Stimulated activated CD8-positive, alpha-beta memory T cell treated with anti-CD3 and anti-CD28 coated beads, Interleukin-4, amount 100 ng/mL, for 1 hour (primary cell): ENCODE results near the gene EXOC3.
"Not testable (repeated sequence)": the region's sequence is repeated elsewhere in the genome, so short reads cannot be mapped to it uniquely, and the experiment has no call there.

Source experiments
- DNase-seq, 2 donors: peaks; one replicate each; pipeline ENCODE4 v3.0.0-alpha.2; 2020; ENCODE audit warnings: low read depth in 2 of 2, low spot score in 1 of 2

EXOC3 gene

DNA sequence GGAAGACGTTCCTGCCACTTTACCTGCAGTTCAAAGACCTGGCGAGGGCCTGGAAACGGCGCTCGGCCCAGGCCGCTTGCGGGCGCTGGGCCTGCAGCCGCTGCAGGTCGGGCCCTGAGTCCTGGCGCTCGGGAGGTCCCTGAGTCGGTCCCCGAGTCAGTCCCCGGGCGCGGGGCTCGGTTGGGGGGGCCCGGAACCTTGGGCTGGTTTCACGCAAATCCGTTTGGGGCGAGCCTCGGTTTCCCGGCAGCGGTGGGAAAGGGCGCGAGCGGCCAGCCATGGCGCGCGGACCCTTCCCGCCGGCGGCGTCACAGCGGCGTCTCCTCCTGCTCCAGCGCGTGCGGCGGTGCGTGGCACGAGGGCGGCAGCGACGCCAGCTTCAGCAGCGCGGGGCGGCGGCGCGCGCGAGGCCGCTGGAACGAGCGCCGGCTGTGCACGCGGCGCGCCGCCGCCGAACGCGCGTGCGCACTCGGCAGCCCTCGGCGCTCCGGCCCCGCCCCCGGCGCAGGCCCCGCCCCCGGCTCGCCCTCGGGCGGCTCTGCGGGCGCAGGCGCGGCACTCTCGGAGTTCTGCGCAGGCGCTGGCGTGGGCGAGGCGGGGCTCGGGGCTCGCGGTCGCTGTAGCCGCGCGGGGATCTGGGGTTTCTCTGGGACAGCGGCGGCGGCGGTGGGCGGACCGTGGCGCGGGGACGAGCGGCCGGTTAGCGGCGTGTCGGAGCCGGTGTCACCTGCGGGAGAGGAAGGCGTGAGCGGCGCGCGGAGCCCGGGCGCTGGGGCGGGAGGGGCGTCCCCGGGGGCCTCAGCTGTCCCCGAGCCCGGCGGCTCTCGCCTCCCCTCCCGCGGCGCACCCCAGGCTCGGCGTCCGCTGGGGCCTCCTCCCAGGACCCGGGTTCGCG is 29.9 kb downstream of the EXOC3 start:
- peak; percentile 65 to 79 for DNase-seq

DNA sequence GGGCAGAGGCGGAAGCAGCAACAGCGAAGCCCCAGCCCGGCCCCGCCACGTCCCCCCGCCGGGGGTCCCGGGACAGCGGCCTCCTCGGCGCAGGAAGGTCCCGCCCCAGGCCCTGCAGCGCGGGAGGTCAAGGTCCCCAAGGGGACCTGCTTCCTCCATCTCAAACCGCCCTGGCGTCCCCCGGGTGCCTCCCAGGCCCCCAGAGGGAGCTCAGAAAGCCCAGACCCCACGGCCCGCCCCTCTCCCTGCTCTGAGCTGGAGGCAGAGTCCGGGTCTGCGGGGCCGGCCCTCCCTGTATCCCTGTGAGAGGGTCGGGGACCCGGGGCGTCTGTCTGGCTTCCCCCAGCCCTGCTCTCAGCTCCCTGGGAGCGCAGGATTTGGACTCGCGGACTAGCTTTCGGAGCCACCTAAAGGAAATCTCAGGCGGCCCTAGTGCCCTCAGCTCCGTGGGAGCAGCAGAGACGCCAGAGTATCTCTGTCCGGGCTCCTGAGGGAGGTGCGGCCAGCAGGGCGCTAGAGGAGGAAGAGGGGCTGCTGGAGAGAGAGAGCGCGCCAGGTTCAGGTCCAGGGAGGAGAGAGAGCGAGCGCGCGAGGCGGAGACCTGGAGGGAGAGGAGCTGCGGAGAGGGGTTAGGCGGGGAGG is 30.7 kb downstream of the EXOC3 start:
- DNase-seq = no peak

DNA sequence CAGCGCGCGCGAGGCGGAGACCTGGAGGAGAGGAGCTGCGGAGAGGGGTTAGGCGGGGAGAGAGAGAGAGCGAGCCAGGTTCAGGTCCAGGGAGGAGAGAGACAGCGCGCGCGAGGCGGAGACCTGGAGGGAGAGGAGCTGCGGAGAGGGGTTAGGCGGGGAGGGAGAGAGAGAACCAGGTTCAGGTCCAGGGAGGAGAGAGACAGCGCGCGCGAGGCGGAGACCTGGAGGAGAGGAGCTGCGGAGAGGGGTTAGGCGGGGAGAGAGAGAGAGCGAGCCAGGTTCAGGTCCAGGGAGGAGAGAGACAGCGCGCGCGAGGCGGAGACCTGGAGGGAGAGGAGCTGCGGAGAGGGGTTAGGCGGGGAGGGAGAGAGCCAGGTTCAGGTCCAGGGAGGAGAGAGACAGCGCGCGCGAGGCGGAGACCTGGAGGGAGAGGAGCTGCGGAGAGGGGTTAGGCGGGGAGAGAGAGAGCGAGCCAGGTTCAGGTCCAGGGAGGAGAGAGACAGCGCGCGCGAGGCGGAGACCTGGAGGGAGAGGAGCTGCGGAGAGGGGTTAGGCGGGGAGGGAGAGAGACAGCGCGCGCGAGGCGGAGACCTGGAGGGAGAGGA is 31.4 kb downstream of the EXOC3 start:
- not testable (repeated sequence) for DNase-seq

DNA sequence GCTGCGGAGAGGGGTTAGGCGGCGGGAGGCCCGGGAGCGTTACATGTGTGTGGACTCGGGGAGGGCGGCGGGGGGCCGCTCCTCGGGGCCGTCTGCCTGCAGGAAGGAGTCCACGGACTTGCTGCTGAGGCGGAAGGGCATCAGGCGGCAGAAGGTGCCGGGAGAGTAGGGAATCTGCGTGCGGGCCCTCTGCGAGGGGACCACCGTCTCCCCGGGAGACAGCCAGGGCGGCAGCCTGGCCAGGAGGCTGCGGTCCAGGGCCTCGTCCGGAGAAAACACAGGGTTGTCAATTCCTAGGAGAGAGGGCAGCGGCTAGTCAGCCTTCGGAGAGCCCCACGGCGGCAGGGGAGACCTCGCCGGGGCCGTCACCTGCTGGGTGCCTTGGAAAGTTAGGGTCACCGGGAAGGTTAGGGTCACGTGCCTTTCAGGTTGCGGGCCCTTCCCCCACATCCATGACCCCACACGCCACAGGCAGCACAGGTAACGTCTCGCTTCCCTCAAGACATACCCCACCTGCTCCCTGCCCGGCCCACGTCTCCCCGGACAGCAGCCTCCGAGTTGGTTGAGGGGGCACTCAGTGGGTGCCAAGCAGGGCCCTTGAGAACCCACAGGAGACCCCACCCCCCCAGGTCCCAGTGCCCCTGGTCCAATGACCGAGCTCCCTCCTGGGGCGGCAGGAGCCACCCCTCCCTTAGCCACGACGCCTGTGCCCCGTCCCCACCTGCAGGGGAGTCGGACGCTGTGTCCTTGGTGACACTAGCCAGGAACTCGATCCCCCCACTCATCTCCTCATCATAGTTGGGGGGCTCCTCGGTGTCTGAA is 32.1 kb downstream of the EXOC3 start:
- no peak for DNase-seq

DNA sequence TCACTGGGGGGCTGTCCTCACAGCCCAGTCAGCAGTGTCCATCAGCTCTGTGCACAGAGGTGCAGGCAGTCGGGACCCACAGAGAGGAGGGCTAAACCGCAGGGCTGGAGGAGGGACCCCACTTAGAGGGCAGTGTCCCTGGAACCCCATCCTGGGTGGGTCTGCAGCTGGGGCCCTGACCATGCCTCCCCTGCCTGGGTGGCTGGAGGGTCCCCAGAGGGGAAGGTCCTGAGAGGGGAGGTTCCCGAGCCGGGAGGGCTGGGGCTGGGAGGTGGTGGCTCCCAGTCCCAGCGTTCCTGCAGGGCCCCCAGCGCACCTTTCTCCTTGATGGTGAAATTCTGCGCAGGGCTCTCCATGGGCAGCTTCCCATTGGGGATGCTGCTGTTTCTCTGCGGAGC is 32.7 kb downstream of the EXOC3 start:
- DNase-seq = no peak

DNA sequence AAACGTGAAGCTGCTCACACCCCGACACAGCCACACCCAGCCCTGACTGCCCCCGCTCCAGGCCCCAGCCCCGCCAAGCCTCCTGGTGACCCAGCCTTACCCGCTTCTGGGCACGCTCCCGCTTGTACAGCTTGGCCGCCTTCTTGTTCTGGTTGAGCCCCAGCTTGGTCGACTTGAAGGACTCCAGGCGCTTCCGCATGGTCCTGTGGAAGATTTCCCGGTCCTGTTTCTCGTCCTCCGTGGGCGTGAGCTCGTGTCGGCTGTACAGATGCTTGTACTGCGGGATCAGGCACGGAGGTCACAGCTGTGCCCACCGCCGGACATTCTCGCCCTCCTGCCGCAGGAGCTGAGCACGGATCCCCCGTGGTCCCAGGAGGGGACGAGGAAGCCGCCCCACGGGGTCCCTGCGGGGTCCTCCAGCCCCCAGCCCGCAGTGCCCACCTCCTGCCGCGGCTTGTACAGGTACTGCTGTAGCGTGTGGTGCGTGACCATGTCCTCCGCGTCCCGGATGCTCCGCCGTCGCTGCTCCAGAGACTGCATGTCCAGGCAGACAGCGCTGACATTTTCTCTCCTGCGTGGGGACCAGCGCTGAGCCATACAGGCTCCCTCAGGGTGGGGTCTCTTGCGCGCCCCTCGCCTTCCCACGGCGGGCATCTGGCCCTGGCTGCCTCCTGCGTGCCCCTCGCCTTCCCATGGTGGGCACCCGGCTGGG is 33.3 kb downstream of the EXOC3 start:
- no peak for DNase-seq

DNA sequence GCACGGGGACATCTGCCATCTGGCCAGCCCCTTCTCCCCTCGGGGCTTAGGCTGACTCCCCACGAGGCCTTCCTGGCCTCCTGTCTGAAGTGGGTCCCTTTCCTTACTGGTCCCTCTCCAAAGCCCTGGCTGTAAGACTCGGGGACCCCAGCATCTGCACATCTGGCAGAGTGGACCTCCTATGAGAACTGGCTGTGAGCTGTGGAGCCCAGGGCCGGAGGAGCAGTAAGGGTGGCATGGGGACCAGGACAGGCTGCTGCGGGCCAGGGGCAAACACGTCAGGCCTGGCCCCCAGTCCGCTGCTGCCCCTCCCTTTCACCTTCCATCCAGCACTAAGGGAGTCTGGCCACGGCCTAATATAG is 33.8 kb downstream of the EXOC3 start:
- DNase-seq = no peak

DNA sequence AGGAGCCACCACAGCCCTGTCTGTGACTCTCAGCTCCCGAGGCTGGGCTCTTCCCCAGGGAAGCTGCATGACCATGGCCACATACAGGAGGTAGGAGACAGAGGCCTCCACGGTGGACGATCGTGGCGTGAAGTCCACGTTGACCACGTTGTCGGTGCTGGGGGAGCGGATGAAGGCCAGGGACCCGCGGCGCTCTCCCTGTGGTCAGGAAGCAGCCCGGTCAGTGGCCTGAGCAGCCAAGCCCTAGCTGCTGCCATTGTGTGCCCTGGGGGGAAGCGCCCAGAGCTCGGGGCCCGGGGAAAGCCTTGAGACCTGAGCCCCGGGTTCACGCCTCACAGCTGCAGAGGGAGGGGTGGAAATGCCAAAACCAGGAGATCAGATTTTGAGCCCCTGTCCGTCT is 34.3 kb downstream of the EXOC3 start:
- DNase-seq = no peak

DNA sequence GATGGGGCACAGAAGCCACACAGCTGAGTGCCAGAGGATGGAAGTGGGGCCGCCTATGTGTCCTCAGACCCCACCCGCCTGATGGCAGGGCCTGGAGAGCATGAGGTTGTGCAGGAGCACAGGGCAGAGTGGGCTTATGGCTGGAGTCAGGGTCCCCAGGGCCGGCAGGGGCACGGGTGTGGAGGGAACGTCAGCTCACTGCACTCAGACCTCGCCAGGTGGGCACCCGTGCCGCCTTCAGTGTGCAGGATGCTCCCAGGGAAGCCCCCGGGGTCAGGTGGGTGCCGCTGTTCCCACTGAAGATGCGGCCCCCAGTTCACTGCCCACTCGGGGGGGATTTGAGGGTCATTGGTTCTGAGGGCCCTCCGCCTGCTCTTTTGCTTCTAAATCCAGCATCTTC is 34.9 kb downstream of the EXOC3 start:
- no peak for DNase-seq

DNA sequence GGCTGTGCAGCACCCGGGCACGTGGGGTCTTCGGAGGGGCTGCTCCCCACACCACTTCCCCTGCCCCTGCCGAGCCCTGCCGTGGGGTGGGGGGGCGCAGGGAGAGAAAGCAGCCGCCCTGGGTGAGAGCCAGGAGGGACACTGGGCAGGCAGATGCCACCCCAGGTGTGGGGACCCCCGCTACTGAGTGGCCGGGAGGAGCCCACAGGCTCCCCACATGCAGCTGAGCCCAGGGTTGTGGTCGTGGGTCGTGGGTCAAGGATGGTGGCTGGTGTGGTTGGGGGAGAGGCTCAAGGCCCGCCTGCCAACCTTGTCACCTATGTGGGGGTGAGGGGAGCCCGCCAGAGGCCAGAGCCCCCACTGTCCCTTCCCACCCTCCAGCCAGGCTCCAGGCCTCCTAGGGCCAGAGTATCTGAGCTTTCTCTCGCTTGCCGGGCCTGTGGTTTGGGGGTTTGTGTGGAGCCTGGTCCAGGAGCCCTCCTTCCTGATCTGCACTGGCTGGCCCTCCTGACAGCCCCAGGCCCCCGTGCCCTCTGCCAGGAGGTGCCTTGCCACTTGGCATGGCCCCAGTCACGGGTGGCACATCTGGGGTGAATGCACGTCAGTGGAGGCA is 35.5 kb downstream of the EXOC3 start:
- DNase-seq = no peak

DNA sequence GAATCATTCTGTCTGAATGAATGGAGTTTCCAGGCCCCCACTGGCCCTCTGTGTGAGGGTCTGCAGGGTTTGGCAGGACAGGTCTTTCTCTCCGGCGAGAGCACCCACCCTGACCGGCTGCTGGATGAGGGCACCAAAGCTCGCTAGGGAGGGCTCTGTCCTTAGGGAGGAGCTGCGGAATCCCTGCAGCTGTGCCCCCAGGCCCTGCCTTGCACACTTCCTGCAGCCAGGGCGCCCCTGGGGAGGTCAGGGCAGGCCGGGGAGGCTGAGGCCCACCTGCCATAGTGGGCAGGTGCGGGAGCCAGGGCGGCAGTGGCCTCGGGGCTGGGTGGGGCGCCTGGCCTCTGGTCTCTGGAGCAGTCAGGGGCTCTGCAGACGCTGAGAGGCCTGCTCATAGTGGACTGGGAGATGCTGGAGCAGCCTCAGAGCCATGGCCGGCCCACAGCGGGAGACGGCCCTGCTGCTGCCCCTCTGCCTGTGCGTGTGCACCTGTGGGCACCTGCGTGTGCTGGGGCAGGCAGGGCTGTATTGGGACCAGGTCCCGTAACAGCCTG is 36.1 kb downstream of the EXOC3 start:
- no peak for DNase-seq

DNA sequence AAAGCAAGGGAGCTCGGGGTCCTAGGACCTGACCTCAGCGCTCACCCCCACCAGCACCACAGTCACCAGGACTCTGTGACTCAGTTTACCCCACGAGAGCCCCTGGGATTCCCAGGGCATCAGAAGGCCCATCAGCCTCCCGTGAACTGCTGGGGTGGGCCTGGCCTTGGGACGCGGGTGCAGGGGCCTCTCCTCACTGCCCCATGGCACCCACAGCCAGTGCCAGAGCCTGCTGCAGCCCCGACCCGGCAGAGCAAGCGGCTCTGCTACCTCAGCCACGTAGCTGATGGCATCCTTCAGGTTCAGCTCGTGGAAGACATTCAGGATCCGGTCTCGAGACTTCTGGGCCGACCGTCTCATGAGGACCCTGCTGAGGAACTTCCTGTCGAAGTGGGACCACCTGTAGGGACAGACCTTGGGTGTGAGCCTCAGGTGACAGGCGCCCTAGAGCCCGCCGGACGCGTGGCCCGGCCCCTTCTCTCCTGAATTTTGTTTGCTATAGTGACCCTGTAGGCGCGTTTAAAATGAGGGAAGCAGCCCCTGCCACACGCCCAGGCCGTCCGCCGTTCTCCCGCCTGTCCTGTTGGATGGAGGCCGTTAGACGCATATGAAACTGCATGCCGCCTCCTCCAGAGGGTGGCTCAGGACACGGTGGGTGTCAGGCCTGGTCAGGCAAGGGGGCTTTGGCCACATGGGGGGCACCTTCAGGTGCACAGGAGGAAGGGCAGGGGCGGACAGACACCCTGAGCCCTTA is 36.8 kb downstream of the EXOC3 start:
- DNase-seq = no peak

DNA sequence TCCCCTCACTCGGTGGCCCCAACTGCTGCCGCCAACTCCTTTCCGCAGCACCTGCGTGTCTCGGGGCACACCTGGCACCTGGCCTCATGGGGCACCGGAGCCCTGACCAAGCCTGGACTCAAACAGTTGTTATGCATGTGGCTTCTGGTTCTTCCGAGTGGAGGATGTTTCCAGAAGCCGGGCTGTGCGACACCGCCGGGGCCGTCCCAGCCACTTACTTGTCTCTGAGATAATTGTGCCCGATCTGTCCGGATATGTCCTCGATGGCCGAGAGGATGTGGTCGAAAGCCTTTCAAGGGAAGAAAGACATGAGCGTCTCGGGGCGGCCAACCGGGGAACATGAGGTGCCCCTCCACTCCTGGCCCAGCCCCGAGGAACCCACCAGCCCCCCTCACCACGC is 38.4 kb downstream of the EXOC3 start:
- no peak for DNase-seq

DNA sequence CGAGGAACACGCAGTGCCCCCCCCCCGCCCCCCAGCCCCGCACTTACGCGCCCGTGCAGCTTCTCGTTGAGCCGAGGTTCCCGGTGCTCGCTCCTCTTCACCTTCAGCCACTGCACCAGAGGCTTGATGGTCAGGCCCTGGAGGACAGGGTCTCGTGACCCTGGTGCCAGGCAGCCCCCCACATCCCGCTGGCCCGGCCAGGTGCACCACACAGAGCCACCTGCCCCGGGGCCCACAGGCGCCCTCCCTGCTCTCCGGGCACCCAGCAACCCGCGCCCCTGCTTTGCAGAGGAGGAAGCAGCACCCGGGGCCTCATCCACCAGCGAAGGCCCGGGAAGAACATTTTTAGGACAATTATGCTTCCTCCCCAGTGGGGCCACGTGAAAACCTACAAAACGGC is 39.0 kb downstream of the EXOC3 start:
- DNase-seq = no peak

DNA sequence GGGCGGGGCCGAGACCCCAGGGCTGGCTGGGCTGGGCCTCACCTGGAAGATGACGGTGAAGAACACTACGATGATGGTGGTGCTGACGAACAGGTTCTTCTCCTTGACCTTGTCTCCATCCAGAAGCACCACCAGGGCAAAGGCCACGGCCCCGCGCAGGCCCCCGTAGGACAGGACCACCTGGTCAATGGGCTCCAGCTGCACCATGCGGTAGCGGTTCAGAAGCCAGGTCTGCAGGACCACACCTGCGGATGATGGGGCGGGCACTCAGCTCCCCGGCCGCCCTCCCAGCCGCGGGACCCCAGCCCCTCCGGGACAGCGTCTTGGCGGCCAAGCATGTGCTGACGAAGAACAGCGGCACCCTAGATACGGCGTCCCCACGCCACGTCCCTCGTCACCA is 39.5 kb downstream of the EXOC3 start:
- no peak for DNase-seq

DNA sequence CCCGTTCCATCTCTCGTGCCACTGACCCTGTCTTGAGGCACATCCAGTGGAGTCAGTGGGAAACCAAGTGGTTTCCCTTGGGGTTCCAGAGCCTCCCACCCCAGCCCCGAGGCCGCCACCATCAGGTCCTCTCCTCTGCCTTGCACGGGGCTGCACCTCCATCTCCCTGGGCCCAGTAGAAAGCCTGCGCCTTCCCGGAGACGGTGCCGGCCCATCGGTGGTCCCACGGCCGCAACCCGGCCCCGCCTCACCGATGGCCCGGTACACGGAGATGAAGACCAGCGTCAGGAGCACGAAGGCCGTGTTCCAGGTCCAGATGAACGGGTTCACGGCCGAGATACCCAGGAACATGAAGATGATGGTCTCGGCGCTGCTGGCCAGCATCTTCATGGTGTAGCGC is 40.0 kb downstream of the EXOC3 start:
- no peak for DNase-seq

DNA sequence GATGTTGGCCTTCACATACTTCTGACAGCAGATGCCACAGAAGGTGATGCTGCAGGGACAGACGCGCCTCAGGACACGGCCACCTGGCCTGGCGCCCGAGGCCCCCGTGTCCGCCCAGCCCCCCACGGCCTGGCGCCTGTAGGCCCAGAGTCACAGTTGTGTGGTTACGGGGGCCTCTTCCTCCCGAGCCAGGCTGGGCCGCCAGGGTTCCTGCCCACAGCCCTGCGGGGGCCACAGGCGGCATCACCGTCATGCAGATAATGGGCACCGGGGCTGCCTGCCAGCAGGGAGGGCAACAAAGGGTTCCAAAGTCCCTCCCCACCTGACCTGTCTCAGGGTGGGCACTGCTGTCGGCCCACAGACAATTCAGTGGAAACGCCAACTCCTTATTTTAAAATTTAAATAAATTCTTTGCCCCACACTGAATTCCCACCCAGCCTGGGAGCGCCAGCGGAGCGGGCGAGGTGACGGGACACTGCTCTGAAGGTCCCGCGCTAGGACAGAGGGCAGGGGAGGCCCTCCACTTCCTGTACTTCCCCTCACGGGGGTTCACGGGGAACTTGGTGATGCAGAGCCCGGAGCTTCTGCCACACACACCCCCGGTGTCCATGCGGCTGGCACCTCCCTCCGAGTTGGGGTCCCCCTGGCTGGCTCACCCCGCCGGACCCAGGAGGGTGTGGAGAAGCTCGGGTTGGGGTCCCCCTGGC is 40.6 kb downstream of the EXOC3 start:
- no peak for DNase-seq

DNA sequence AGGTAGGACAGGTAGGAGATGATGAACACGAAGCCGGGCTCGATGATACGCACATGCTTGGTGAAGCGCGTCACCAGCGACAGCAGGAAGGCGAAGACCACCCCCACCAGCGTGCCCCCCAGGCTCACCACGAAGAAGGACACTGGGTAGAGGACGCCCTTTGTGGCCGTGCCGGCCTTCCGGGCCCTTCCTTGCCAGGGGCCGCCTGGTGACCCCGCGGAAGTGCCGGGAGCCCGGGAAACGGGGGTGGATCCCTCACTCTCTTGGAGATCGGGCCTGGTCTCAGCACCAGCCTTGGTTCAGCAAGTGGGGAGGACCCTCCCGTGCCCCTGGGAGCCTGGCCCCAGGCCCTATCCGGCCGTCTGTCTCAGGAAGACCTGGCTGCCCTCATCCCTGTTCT is 41.6 kb downstream of the EXOC3 start:
- DNase-seq = no peak
